Adrenal gland (tissue), 12 donors: Measurements from ENCODE around the gene DDX59. TPM values are rescaled to one million over a fixed set of nuclear protein-coding genes. Genes with fewer than 3 reads are reported as not detected.

Experiments
- DNase-seq, 7 donors: peaks; one replicate each; pipeline ENCODE4 v3.0.0-alpha.2; 2019 to 2020
- H3K27ac ChIP-seq, 5 donors: fragments of 200-600 bp; sonication (generic) in 4 of 5; 1 replicate in 3 of 5; 2 replicates in 2 of 5; pipeline versions ENCODE4 v1.5.1 to v1.8.0; 2016 to 2020; ENCODE audit warnings: mild to moderate bottlenecking in 1 of 5
- H3K27me3 ChIP-seq: fragments of 200-600 bp; 2 replicates; pipeline ENCODE4 v1.8.0; 2021
- H3K36me3 ChIP-seq, 2 donors: fragments of 200-600 bp; replicated peaks in 1 of 2; 1 replicate in 1 of 2; 2 replicates in 1 of 2; pipeline versions ENCODE4 v1.5.1 to v1.8.0; 2018 to 2022
- H3K4me1 ChIP-seq, 2 donors: fragments of 200-600 bp; replicated peaks in 1 of 2; 1 replicate in 1 of 2; 2 replicates in 1 of 2; pipeline versions ENCODE4 v1.5.1 to v1.8.0; 2018 to 2021
- H3K4me3 ChIP-seq, 4 donors: fragments of 200-600 bp; sonication (generic) in 3 of 4; one replicate each; pipeline ENCODE4 v1.5.1; 2016 to 2018
- H3K9me3 ChIP-seq, 3 donors: fragments of 200-600 bp; sonication (generic) in 1 of 3; replicated peaks in 1 of 3; 1 replicate in 2 of 3; 2 replicates in 1 of 3; pipeline versions ENCODE4 v1.5.1 to v1.8.0; 2016 to 2021
- CTCF ChIP-seq, 6 experiments: fragments of 450-650 bp in 4 of 6; fragments of 200-600 bp in 2 of 6; sonication (generic) in 1 of 6; IDR thresholded peaks; 1 replicate in 5 of 6; 2 replicates in 1 of 6; pipeline versions ENCODE4 v1.5.1 to v1.8.0; 2016 to 2021; ENCODE audit warnings: antibody characterized with exemption in 6 of 6, mild to moderate bottlenecking in 2 of 6, moderate library complexity in 1 of 6
- POLR2A ChIP-seq, 2 donors: fragments of 450-650 bp; IDR thresholded peaks; one replicate each; pipeline ENCODE4 v1.6.1; 2017; ENCODE audit warnings: antibody characterized with exemption in 2 of 2, mild to moderate bottlenecking in 2 of 2, moderate library complexity in 1 of 2
- WGBS, 4 donors: extraction: QIAGEN DNeasy Blood & Tissue Kit in 2 of 4; methylation state at CpG; one replicate each; pipeline versions ENCODE4 v1.1.5 to v1.1.7; 2013 to 2017; 5-methylcytosine and 5-hydroxymethylcytosine counted together
- intact Hi-C, 2 donors: fragments of 100-400 bp; cut with DNase I; formaldehyde crosslinking; loops; one replicate each; pipeline versions ENCODE4 v1.14.1 to v1.15.0; 2022 to 2023
- polyA plus RNA-seq, 3 donors: library from polyadenylated mRNA; stranded (reverse); fragments of 200-250 nt in 2 of 3; fragments of 350-450 nt in 1 of 3; fragmentation: Illumina TruSeq in 1 of 3; extraction: RNeasy Lipid Tissue Mini Kit (QIAGEN cat#74804) in 1 of 3; gene quantifications; one replicate each; pipeline ENCODE4 v1.2.3, GENCODE V29; 2013 to 2014
- total RNA-seq, 9 donors: library from RNA; depleted of rRNA in 4 of 9; stranded (reverse); fragments of >200 nt in 4 of 9; fragments of 120-200 nt in 1 of 9; fragmentation: NEBNext Ultra II Directional in 1 of 9; extraction: Animal tissue kit (Norgen Biotek cat#: 25700) in 1 of 9; gene quantifications; one replicate each; pipeline versions ENCODE4 v1.1.0 to v1.2.4, GENCODE V29; 2013 to 2023
- donor health status: healthy with polysubstance abuse.
- donor health status: Bipolar disorder and iron deficiency.
- donor health status: DM: yes; HTN: yes; CAD: no.
- donor health status: DM: no; HTN: no; CAD: no.
- donor health status: DM: no; HTN: no; CAD: no.
- donor health status: DM: yes; HTN: yes; CAD: no.

The DDX59 gene
- total and polyA plus RNA-seq, 12 donors = 13.5 to 46.1 (median 25.1) TPM

- H3K9me3 ChIP-seq = no peaks in the 10 kb centered on the region
- no peak overlapping the region for H3K27ac ChIP-seq
- no peaks in the 10 kb centered on the region for H3K4me1 ChIP-seq
- intact Hi-C loops = no loop called here
- WGBS, 4 donors = 81 to 91% (median 84%) methylated on average over 1 of the region's 1 CpG
- no peak overlapping the region for H3K4me3 ChIP-seq
- no peaks in the 10 kb centered on the region for H3K36me3 ChIP-seq
- no peaks in the 10 kb centered on the region for H3K27me3 ChIP-seq
- no peak for DNase-seq
- TF ChIP-seq POLR2A (IDR thresholded peaks at IDR 0.05) (no peak), CTCF (IDR thresholded peaks at IDR 0.05) (no peak)
Measured at GRCh38 chr1:200692316-200692715, 22.6 kb upstream of the DDX59 start.

GRCh38 chr1:200686620-200687019 is 16.9 kb upstream of the DDX59 start:
- intact Hi-C loops = no loop called here
- no peak overlapping the region for H3K27ac ChIP-seq
- H3K4me3 ChIP-seq = no peak overlapping the region
- WGBS, 4 donors = 23 to 35% (median 31%) methylated on average over 2 of the region's 2 CpGs
- H3K36me3 ChIP-seq = no peaks in the 10 kb centered on the region
- no peaks in the 10 kb centered on the region for H3K27me3 ChIP-seq
- no peaks in the 10 kb centered on the region for H3K4me1 ChIP-seq
- H3K9me3 ChIP-seq = no peaks in the 10 kb centered on the region
- no peak for DNase-seq
- TF ChIP-seq POLR2A (IDR thresholded peaks at IDR 0.05) = no peak
- no peak for TF ChIP-seq CTCF (IDR thresholded peaks at IDR 0.05)

GRCh38 chr1:200684015-200684414 is 14.3 kb upstream of the DDX59 start:
- WGBS, 4 donors = 69 to 72% (median 71%) methylated on average over 4 of the region's 4 CpGs
- no peaks in the 10 kb centered on the region for H3K27me3 ChIP-seq
- intact Hi-C loops = no loop called here

GRCh38 chr1:200683298-200683697 is 13.6 kb upstream of the DDX59 start:
- H3K27ac ChIP-seq = no peak overlapping the region
- TF ChIP-seq CTCF (IDR thresholded peaks at IDR 0.05) = no peak
- no peak for TF ChIP-seq POLR2A (IDR thresholded peaks at IDR 0.05)
- H3K4me3 ChIP-seq = no peak overlapping the region
- WGBS, 4 donors = 0% methylated on average over 1 of the region's 1 CpG
- intact Hi-C loops = no loop called here
- no peaks in the 10 kb centered on the region for H3K4me1 ChIP-seq
- H3K36me3 ChIP-seq = no peaks in the 10 kb centered on the region
- H3K9me3 ChIP-seq = no peaks in the 10 kb centered on the region
- H3K27me3 ChIP-seq = no peaks in the 10 kb centered on the region
- DNase-seq = no peak

More at GRCh38 chr1:200684015-200684414, 14.3 kb upstream of the DDX59 start:
- no peak for DNase-seq
- H3K36me3 ChIP-seq = no peaks in the 10 kb centered on the region
- H3K9me3 ChIP-seq = no peaks in the 10 kb centered on the region
- H3K4me1 ChIP-seq = no peaks in the 10 kb centered on the region
- TF ChIP-seq POLR2A (IDR thresholded peaks at IDR 0.05) = no peak
- no peak for TF ChIP-seq CTCF (IDR thresholded peaks at IDR 0.05)
- no peak overlapping the region for H3K4me3 ChIP-seq
- no peak overlapping the region for H3K27ac ChIP-seq
